Activated T-cell treated with anti-CD3 and anti-CD28 coated beads, Interleukin-2, amount 50 U/mL, for 72 hours (primary cell): ENCODE measurements around the gene PLEKHG5. TPM values are rescaled to one million over a fixed set of nuclear protein-coding genes. Genes with fewer than 3 reads are reported as not detected.

ENCODE experiments used
- ATAC-seq, 2 donors: fragments of 150-1000 bp; cut with Tn5 transposase; replicated peaks in 1 of 2; 2 replicates each; pipeline ENCODE4 v1.10.0; 2021; ENCODE audit warnings: moderate library complexity in 2 of 2, mild to moderate bottlenecking in 1 of 2
- DNase-seq, 2 donors: peaks; one replicate each; pipeline ENCODE4 v3.0.0; 2021 to 2022; ENCODE audit warnings: mixed read lengths in 1 of 2
- H3K27ac Mint-ChIP-seq: one replicate; pipeline ENCODE4 v1.8.0; 2022; ENCODE audit warnings: mild to moderate bottlenecking, moderate library complexity, mixed read lengths
- H3K27me3 Mint-ChIP-seq: one replicate; pipeline ENCODE4 v1.8.0; 2022; ENCODE audit warnings: low read depth, mixed read lengths
- H3K36me3 Mint-ChIP-seq, 2 donors: one replicate each; pipeline ENCODE4 v1.8.0; 2022; ENCODE audit warnings: mixed read lengths in 2 of 2, mild to moderate bottlenecking in 1 of 2; ENCODE audit not compliant: insufficient read depth in 2 of 2
- H3K4me1 Mint-ChIP-seq: one replicate; pipeline ENCODE4 v1.8.0; 2022; ENCODE audit warnings: low read depth, mixed read lengths
- H3K4me3 Mint-ChIP-seq, 2 donors: one replicate each; pipeline ENCODE4 v1.8.0; 2022; ENCODE audit warnings: mild to moderate bottlenecking in 2 of 2, mixed read lengths in 2 of 2, moderate library complexity in 2 of 2
- H3K9me3 Mint-ChIP-seq, 2 donors: one replicate each; pipeline ENCODE4 v1.8.0; 2022; ENCODE audit warnings: mixed read lengths in 2 of 2
- total RNA-seq, 2 donors: library from RNA; stranded (reverse); gene quantifications; one replicate each; pipeline ENCODE4 v1.2.3, GENCODE V29; 2022

The PLEKHG5 gene
- 1 to 10 TPM; 2.6 to 3.2 TPM for total RNA-seq

- peaks cover 13% of the 10 kb centered on the region for H3K4me1 Mint-ChIP-seq
- ATAC-seq = peak in 1 of 2 donors; percentile 23
- peak; percentile 22 to 40 for DNase-seq
- H3K4me3 Mint-ChIP-seq = peak within 1 kb of the TSS; percentile 85 to 86
- H3K36me3 Mint-ChIP-seq = no peaks in the 10 kb centered on the region
- H3K27ac Mint-ChIP-seq = peak within 1 kb of the TSS; percentile 36
- no peaks in the 10 kb centered on the region for H3K9me3 Mint-ChIP-seq
- H3K27me3 Mint-ChIP-seq = peaks cover 13% of the 10 kb centered on the region
Measured at GRCh38 chr1:6491480-6491962, at the start of gene PLEKHG5. TSS of gene PLEKHG5 (minus strand) at chr1:6491667. CDS start at chr1:6477571, 14,096 bp downstream.

- peak overlapping the region; percentile 48 for H3K27ac Mint-ChIP-seq
- H3K27me3 Mint-ChIP-seq = no peaks in the 10 kb centered on the region
- no peak for ATAC-seq
- peaks cover 2 to 9% of the 10 kb centered on the region in 2 donors for H3K36me3 Mint-ChIP-seq
- H3K9me3 Mint-ChIP-seq = no peaks in the 10 kb centered on the region
- H3K4me3 Mint-ChIP-seq = no peak overlapping the region
- no peaks in the 10 kb centered on the region for H3K4me1 Mint-ChIP-seq
- DNase-seq = no peak
Measured at GRCh38 chr1:6538956-6539355, 47.5 kb upstream of the PLEKHG5 start.

GRCh38 chr1:6536291-6536690, 44.8 kb upstream of the PLEKHG5 start:
- DNase-seq (no peak), ATAC-seq (no peak)
- no peaks in the 10 kb centered on the region for H3K27me3 Mint-ChIP-seq
- H3K27ac Mint-ChIP-seq = no peak overlapping the region
- no peaks in the 10 kb centered on the region for H3K9me3 Mint-ChIP-seq
- H3K4me1 Mint-ChIP-seq = no peaks in the 10 kb centered on the region
- H3K4me3 Mint-ChIP-seq = no peak overlapping the region
- H3K36me3 Mint-ChIP-seq = peaks cover 3 to 15% of the 10 kb centered on the region in 2 donors

- ATAC-seq = no peak
- H3K27me3 Mint-ChIP-seq = no peaks in the 10 kb centered on the region
- H3K36me3 Mint-ChIP-seq = peaks cover 3 to 16% of the 10 kb centered on the region in 2 donors
Measured at GRCh38 chr1:6535214-6535613, 43.7 kb upstream of the PLEKHG5 start.

GRCh38 chr1:6534248-6534822, 42.9 kb upstream of the PLEKHG5 start:
- no peak overlapping the region for H3K4me3 Mint-ChIP-seq
- DNase-seq = no peak
- H3K27ac Mint-ChIP-seq = no peak overlapping the region
- ATAC-seq = no peak
- H3K9me3 Mint-ChIP-seq = no peaks in the 10 kb centered on the region
- peaks cover 3 to 14% of the 10 kb centered on the region in 2 donors for H3K36me3 Mint-ChIP-seq
- no peaks in the 10 kb centered on the region for H3K27me3 Mint-ChIP-seq
- H3K4me1 Mint-ChIP-seq = no peaks in the 10 kb centered on the region

More at GRCh38 chr1:6535214-6535613, 43.7 kb upstream of the PLEKHG5 start:
- H3K4me1 Mint-ChIP-seq = no peaks in the 10 kb centered on the region
- no peak for DNase-seq
- peak overlapping the region; percentile 20 for H3K27ac Mint-ChIP-seq
- H3K4me3 Mint-ChIP-seq = no peak overlapping the region
- H3K9me3 Mint-ChIP-seq = no peaks in the 10 kb centered on the region

- no peaks in the 10 kb centered on the region for H3K4me1 Mint-ChIP-seq
- H3K27me3 Mint-ChIP-seq = no peaks in the 10 kb centered on the region
- DNase-seq (no peak), ATAC-seq (no peak)
- H3K36me3 Mint-ChIP-seq = peaks cover 6 to 30% of the 10 kb centered on the region in 2 donors
- H3K4me3 Mint-ChIP-seq = no peak overlapping the region
- H3K27ac Mint-ChIP-seq = no peak overlapping the region
- no peaks in the 10 kb centered on the region for H3K9me3 Mint-ChIP-seq
Measured at GRCh38 chr1:6531996-6532395, 40.5 kb upstream of the PLEKHG5 start.

GRCh38 chr1:6530504-6531160, 39.2 kb upstream of the PLEKHG5 start:
- peaks cover 8 to 32% of the 10 kb centered on the region in 2 donors for H3K36me3 Mint-ChIP-seq
- H3K27ac Mint-ChIP-seq = no peak overlapping the region
- no peaks in the 10 kb centered on the region for H3K4me1 Mint-ChIP-seq
- DNase-seq (no peak), ATAC-seq (no peak)
- no peak overlapping the region for H3K4me3 Mint-ChIP-seq
- no peaks in the 10 kb centered on the region for H3K9me3 Mint-ChIP-seq
- no peaks in the 10 kb centered on the region for H3K27me3 Mint-ChIP-seq

GRCh38 chr1:6528492-6528891, 37.0 kb upstream of the PLEKHG5 start:
- no peaks in the 10 kb centered on the region for H3K4me1 Mint-ChIP-seq
- no peaks in the 10 kb centered on the region for H3K9me3 Mint-ChIP-seq
- no peak overlapping the region for H3K27ac Mint-ChIP-seq
- no peak for ATAC-seq
- no peak overlapping the region for H3K4me3 Mint-ChIP-seq
- peaks cover 6 to 28% of the 10 kb centered on the region in 2 donors for H3K36me3 Mint-ChIP-seq
- DNase-seq = no peak
- H3K27me3 Mint-ChIP-seq = no peaks in the 10 kb centered on the region

- Mint-ChIP-seq H3K27me3 (no peaks in the 10 kb centered on the region), H3K4me1 (no peaks in the 10 kb centered on the region), H3K27ac (no peak overlapping the region), H3K9me3 (no peaks in the 10 kb centered on the region), H3K36me3 (peaks cover 5 to 19% of the 10 kb centered on the region in 2 donors), H3K4me3 (no peak overlapping the region)
- ATAC-seq = no peak
- DNase-seq = no peak
Measured at GRCh38 chr1:6526316-6526715, 34.8 kb upstream of the PLEKHG5 start.

- no peak overlapping the region for H3K27ac Mint-ChIP-seq
- ATAC-seq (peak in 1 of 2 donors; percentile 41), DNase-seq (peak in 1 of 2 donors; percentile 10)
- H3K4me3 Mint-ChIP-seq = no peak overlapping the region
- H3K27me3 Mint-ChIP-seq = no peaks in the 10 kb centered on the region
- peaks cover 5 to 13% of the 10 kb centered on the region in 2 donors for H3K36me3 Mint-ChIP-seq
- no peaks in the 10 kb centered on the region for H3K4me1 Mint-ChIP-seq
- no peaks in the 10 kb centered on the region for H3K9me3 Mint-ChIP-seq
Measured at GRCh38 chr1:6523566-6523965, 32.1 kb upstream of the PLEKHG5 start.

GRCh38 chr1:6521536-6521935, 30.1 kb upstream of the PLEKHG5 start:
- H3K4me3 Mint-ChIP-seq = no peak overlapping the region
- H3K36me3 Mint-ChIP-seq = peaks cover 0 to 2% of the 10 kb centered on the region in 2 donors
- ATAC-seq (no peak), DNase-seq (no peak)
- no peaks in the 10 kb centered on the region for H3K4me1 Mint-ChIP-seq
- H3K27me3 Mint-ChIP-seq = no peaks in the 10 kb centered on the region
- H3K27ac Mint-ChIP-seq = no peak overlapping the region
- no peaks in the 10 kb centered on the region for H3K9me3 Mint-ChIP-seq

GRCh38 chr1:6519935-6520671, 28.6 kb upstream of the PLEKHG5 start:
- Mint-ChIP-seq H3K9me3 (no peaks in the 10 kb centered on the region), H3K27me3 (no peaks in the 10 kb centered on the region), H3K36me3 (no peaks in the 10 kb centered on the region), H3K4me3 (no peak overlapping the region), H3K4me1 (no peaks in the 10 kb centered on the region), H3K27ac (no peak overlapping the region)
- DNase-seq = no peak
- no peak for ATAC-seq

GRCh38 chr1:6519491-6519934, 28.0 kb upstream of the PLEKHG5 start:
- Mint-ChIP-seq H3K4me3 (no peak overlapping the region), H3K27ac (no peak overlapping the region), H3K9me3 (no peaks in the 10 kb centered on the region), H3K36me3 (no peaks in the 10 kb centered on the region), H3K27me3 (no peaks in the 10 kb centered on the region), H3K4me1 (no peaks in the 10 kb centered on the region)
- ATAC-seq (no peak), DNase-seq (no peak)
